ENCODE results near the gene SMARCA5.
"Not testable (repeated sequence)": the region's sequence is repeated elsewhere in the genome, so short reads cannot be mapped to it uniquely, and the experiment has no call there.

SMARCA5 gene, protein sequence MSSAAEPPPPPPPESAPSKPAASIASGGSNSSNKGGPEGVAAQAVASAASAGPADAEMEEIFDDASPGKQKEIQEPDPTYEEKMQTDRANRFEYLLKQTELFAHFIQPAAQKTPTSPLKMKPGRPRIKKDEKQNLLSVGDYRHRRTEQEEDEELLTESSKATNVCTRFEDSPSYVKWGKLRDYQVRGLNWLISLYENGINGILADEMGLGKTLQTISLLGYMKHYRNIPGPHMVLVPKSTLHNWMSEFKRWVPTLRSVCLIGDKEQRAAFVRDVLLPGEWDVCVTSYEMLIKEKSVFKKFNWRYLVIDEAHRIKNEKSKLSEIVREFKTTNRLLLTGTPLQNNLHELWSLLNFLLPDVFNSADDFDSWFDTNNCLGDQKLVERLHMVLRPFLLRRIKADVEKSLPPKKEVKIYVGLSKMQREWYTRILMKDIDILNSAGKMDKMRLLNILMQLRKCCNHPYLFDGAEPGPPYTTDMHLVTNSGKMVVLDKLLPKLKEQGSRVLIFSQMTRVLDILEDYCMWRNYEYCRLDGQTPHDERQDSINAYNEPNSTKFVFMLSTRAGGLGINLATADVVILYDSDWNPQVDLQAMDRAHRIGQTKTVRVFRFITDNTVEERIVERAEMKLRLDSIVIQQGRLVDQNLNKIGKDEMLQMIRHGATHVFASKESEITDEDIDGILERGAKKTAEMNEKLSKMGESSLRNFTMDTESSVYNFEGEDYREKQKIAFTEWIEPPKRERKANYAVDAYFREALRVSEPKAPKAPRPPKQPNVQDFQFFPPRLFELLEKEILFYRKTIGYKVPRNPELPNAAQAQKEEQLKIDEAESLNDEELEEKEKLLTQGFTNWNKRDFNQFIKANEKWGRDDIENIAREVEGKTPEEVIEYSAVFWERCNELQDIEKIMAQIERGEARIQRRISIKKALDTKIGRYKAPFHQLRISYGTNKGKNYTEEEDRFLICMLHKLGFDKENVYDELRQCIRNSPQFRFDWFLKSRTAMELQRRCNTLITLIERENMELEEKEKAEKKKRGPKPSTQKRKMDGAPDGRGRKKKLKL

DNA sequence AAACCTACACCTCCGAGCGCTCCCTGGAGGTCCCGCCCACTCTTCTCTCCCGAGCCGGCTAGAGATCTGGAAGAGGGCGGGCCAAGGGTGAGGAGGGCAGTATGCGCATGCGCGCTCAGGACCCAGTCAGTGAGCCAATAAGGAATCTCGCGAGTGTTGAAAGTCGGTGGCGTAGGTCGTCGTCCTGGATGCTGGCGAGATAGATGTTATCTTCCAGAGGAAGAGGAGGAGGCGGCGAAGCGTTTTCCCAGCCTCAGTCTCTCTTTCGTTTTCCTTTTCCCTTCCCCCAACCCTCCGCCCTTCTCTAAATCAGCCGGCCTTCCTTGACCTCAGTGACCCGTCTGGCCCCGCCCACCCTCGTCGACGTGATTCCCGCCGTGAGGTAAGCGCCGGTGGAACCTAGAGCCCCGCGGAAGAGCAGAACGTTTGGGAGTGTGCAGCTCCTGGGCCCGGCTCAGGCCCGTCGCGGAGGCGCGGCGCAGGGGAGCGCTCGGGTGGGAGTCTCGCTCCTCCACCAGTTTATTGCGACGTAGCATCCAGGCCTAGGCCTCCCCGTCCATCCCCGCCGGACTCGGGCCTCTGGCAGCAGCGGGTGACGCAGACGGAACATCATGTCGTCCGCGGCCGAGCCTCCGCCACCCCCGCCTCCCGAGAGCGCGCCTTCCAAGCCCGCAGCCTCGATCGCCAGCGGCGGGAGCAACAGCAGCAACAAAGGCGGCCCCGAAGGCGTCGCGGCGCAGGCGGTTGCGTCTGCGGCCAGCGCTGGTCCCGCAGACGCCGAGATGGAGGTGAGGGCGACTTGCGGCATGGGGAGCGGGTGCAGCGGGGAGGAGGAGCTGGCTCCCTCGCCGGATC lies at the start of gene SMARCA5:
SMARCA5 (plus strand) TSS at position 389 of the 855 bp plus-strand sequence; CDS start at position 612, 223 bp downstream.
- peak; percentile 86 for DNase-seq (ENCODE audit: low read depth, low spot score)

DNA sequence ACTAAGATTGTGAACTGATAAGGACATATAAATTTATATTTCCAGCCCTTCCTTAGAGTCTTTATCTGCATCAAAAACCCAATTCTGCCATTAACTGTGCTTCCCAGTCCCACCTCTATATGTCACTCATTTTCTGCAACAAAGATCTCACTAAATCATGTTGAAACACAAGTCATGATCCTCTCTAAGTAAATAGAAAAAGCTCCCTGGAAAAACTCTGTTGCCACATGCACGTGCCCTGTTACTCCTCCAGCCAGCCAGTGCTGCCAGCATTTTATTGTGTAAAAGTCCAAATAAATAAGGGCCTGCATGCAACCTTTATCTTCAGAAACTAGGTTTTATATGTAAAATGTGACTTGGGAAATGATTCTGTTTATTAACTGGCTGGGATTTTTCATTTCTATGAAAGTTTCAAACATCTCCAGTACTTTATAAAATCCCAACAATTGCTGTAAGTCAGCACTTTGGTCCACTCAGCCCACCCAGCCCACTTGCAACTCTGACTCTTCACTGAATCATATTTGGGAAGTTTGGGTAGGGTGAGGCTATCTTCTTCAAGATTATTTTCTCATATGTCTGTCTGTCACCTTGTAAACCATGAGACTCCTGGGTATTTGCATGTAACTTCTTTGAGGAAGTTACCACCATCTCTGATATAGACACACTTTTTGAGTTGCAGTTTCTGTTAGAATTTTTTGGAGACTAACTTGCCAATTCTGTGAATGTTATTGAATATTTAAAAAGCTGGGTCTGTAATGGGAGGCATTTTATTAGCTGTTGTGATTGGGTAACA lies 40.0 kb upstream of the SMARCA5 start:
- DNase-seq (ENCODE audit: low read depth, low spot score) = no peak

DNA sequence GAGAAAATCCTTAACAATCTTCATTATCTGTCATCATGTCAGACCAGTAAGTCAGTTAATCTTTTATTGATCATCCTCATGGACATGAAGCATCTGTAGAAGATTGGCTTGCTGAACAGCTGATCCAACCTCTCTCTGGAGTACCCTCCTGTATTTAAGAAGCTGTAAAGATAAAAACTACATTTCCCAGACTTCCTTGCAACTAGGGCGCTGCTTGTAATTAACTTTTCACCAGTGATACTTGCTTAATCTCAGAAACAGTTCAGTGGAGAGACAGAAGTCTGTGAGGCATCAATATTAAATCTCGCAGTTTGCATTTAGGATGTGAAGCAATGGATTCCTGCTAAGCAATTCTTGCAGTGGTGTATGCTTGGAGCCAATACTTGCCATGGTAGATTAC lies 36.0 kb upstream of the SMARCA5 start:
- no peak for DNase-seq (ENCODE audit: low read depth, low spot score)

DNA sequence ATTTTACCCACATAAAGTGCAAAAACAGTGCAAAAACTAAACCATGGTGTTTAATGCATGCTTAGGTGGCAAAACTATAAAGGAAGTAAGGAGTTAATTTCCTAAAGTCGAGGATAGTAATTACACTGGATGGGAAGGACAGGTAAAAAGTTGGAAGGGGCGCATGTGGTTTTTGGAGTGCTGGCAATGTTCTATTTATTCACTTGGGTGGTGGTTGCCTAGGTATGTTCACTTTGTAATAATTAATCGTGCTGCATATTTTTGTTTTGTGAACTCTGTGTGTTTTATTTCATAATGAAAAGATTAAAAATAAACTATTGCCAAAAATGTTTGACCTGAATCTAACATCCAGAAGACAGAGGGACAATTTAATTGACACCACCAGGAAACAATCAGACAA lies 32.1 kb upstream of the SMARCA5 start:
- DNase-seq (ENCODE audit: low read depth, low spot score) = no peak

DNA sequence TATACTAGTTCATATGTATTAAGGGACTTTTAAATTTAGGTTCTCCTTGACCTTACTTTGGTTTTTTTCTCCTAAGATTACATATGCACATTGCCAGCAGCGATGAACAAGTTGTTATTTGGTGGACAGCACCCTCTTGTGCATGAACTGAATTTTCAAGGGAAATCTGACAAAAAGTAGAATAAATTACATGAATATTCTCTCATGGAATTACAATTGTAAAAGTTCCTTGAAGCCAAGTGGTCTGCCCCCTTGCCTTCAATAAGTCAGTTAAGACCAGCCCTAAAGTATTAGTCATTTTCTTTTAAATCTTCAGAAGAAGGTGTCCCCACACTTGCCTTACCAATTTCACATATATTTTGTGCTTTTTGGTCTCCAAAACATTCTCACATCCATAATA lies 30.7 kb upstream of the SMARCA5 start:
- DNase-seq (ENCODE audit: low read depth, low spot score) = no peak

DNA sequence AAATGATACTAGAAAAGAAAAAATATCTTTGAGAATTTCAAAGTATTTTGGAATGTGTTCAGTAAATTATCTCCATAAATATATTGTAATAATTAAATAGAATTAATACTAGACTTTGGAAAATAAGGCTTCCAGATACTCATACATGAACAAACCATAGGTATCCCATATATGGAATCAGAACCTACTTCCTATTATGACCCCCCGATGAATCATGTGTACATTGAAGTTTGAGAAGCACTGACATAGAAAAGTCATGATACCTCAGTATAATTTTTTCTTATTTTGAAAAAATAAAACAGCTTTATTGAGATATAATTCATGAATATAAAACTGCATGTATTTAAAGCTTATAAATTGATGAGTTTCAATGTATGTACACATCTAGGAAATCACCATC lies 27.2 kb upstream of the SMARCA5 start:
- no peak for DNase-seq (ENCODE audit: low read depth, low spot score)

DNA sequence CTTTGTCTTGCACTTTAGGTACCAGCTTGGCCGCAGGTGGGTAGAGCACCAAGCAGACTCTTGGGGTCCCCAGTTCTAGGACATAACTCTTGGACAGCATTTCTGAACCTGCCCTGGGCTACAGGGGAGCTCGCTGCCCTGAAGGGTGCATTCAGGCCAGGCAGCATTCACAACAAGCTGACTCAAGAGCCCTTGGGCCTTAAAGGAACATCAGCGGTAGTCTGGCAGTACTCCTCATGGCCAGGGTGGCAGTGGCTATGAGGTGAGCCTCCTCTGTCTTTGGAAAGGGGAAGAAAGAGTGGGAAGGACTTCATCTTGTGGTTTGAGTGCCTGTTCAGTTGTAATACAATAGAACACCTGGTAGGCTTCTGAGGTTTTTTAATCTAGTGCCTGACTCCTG lies 24.8 kb upstream of the SMARCA5 start:
- no peak for DNase-seq (ENCODE audit: low read depth, low spot score)

DNA sequence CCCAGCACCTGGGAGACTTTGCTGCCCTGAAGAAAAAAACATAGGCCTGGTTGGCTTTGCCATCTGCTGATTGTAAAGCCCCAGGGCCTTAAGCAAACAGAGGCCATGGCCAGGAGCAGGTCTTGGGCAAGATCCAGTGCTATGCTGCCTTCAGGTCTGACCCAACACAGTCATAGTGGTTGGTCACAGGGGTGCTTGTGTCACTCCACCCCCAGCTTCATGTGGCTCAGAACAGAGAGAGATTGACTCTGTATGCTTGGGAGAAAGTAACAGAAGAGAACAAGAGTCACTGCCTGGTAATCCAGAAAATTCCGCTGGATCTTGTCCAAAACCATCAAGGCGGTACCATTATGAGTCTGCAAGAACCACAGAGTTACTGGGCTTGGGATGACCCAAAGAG lies 24.4 kb upstream of the SMARCA5 start:
- DNase-seq (ENCODE audit: low read depth, low spot score) = no peak

DNA sequence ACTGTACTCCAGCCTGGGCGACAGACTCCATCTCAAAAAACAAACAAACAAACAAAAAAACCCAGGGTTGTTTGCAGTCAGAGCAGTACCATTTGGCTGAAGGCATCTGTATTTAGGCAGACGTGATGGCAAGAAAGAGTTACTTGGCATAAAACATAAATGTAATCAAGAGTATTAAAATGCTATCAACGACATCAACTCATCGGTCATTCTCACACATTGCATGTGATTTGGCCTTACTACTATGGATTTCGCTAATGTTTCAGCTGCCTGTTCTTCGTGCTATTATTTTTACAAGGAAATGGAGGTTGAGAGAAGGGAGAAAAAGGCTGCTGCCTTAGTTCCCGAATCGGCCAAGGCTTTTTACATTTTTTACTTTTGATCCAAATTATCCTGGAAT lies 15.5 kb upstream of the SMARCA5 start:
- no peak for DNase-seq (ENCODE audit: low read depth, low spot score)

DNA sequence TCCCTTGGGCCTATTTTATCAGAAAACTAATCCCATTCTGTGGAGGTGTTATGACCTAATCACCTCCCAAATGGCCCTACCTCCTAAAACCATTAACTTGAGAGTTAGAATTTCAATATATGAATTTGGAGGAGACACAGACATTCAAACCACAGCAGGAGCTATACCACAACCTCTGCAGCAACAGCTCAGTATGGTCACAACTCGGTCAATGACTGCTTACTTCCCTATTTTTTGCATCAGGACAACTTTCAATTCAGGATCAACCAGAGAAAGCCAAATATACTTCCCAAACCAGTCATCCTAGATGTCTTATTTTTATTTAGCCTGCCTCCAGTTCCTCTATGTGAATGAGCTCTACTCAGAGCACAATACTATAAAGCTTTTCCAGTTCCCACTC lies 11.3 kb upstream of the SMARCA5 start:
- DNase-seq (ENCODE audit: low read depth, low spot score) = no peak

DNA sequence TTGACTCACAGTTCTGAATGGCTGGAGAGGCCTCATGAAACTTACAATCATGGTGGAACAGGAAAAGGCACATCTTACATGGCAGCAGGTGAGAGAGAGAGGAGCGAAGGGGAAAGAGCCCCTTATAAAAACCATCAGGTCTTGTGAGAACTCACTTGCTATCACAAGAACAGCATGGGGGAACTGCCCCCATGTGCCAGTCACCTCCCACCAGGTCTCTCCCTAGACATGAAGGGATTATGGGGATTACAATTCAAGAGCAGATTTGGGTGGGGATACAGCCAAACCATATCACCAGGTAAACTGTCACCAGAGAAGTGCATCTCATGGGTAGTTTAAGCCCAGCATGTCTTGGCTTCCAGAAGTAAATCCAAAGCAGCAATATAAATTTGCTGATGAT lies 7.5 kb upstream of the SMARCA5 start:
- no peak for DNase-seq (ENCODE audit: low read depth, low spot score)

DNA sequence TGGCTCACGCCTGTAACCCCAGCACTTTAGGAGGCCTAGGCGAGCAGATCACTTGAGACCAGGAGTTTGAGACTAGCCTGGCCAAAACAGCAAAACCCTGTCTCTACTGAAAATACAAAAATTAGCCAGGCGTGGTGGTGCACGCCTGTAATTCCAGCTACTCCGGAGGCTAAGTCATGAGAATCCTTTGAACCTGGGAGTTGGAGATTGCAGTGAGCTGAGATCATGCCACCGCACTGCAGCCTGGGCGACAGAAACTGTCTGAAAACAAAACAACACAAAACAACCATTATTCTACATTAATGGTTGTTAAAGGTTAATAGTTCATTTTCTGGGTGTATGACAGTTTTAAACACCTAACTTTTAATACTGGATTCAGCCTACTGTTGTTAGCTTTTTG lies 1.6 kb upstream of the SMARCA5 start:
- no peak for DNase-seq (ENCODE audit: low read depth, low spot score)

DNA sequence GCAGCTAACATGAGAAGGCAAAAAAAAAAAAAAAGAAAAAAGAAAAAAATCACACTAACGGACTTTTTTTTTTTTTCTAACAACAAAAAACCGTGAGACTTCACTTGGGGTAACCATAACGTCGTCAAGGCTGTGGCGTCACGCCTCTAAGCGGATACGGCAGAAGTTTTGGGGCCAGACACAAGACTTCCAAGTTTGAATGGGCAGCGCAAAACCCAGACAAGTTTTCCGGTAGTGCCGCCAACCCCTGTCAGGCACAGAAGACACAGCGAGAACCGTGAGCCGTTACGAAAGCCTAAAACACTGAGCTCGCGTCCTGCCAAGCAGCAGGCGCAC lies 556 bp upstream of the SMARCA5 start:
- DNase-seq (ENCODE audit: low read depth, low spot score) = no peak

DNA sequence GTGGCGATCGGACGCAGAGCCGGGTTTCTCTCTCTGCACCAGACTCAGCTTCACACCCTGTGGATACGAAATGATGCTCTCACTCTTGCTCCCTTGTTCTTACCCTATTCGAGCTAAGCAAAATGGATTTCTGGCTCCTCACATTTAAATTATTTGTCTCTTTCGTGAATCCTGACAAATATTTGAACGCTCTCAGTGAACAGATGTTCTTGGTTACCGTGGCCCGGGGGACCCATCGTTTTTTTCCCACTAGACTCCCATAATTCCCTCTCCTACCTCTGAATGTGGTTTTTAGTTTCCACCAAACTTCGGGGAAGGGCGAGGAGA lies 630 bp downstream of the SMARCA5 start:
- DNase-seq (ENCODE audit: low read depth, low spot score) = no peak

DNA sequence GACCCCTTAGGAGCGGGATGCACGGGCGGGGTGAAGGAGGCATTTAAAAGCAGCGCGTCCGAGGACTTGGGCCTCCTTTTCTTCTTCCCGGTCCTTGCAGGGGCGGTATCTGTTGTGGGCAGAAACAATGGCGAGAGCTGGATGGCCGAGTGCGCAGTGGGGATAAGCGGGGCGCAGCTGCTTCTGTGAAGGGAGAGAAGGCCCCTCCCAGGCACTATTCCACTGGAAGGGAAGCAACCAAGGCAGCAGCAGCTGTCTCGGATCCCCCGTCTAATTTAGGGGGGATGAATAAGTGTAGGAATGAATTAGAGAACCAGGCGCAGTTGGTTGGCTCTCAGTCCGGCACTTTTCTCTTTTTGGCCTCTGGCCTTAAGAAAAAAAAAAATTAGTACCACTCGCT lies 995 bp downstream of the SMARCA5 start:
- DNase-seq (ENCODE audit: low read depth, low spot score) = no peak

DNA sequence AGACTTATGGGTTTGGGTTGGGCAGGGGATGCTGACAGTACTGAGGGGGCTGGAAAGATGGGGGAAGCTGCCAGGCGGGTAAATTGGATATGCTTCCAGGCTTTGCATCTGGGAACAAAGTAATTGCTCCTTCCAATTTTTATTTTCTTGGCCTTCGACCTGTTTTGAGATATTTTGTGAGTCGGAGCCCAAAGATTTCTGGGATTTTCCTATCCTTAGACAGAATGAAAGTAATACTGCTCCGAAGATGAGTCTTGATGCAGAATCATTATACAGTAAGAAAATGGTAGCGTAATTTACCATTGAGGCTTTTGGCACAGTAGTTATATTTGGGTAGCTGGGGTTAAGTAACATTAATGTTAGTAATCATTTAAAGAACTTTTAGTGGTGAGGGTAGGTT lies 1.4 kb downstream of the SMARCA5 start:
- no peak for DNase-seq (ENCODE audit: low read depth, low spot score)

DNA sequence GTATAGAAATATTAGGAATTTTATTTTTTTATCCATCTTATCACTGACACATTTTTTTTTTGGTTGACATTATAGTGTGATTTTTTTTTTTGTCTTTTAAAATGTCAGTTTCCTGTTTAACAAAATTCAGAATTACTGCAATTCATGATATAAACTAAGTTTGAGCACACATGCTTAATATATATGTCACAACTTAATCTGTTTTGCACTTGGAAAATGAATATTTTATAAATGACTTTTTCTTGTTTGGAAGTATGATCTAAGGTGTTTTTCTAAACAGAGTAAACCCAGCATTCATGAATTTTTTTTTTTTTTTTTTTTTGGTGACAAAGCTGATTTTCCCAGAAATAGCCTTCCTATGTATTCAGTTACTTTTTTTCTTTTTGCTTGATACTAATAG lies 2.4 kb downstream of the SMARCA5 start:
- DNase-seq (ENCODE audit: low read depth, low spot score) = no peak

DNA sequence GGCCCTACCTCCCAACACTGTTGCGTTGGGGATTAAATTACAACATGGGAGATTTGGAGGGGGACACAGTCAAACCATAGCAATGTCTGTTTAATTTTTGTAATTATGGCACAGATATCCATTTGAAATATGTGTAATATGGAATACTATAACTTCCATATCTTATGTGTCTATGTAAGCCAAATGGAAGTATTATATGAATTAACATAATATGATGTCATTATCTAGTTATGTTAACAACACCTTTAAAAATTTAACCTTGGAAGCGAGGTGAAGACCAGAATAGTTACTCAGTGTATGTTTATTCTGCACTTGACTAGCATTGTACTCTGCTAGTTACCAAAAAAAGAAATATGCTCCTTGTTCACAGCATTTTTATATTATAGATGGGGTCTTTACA lies 4.3 kb downstream of the SMARCA5 start:
- DNase-seq (ENCODE audit: low read depth, low spot score) = no peak

DNA sequence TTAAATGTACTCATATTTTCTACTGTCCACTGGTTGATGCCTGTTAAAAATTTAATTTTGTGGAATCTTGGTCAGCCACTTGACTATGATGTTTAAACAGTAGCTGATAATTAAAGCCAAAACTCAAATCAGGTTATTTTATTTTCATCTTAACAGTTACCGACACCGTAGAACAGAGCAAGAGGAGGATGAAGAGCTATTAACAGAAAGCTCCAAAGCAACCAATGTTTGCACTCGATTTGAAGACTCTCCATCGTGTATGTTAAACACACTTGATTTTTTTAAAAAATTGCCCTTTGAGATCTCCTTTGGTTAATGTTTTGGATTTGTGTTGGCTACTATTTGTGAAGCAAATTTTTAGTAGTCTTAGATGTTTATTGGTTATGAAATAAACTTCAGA lies 10.7 kb downstream of the SMARCA5 start:
- DNase-seq (ENCODE audit: low read depth, low spot score) = no peak

DNA sequence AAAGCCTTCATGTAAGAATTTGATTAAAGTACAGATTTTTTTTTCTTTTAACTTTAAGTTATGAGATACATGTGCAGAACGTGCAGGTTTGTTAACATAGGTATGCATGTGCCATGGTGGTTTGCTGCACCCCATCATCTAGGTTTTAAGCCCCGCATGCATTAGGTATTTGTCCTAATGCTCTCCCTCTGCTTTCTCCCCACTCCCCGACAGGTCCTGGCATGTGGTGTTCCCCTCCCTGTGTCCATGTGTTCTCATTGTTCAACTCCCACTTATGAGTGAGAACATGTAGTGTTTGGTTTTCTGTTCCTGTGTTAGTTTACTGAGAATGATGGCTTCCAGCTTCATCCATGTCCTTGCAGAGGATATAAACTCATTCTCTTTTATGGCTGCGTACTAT lies 14.5 kb downstream of the SMARCA5 start:
- DNase-seq (ENCODE audit: low read depth, low spot score) = not testable (repeated sequence)

DNA sequence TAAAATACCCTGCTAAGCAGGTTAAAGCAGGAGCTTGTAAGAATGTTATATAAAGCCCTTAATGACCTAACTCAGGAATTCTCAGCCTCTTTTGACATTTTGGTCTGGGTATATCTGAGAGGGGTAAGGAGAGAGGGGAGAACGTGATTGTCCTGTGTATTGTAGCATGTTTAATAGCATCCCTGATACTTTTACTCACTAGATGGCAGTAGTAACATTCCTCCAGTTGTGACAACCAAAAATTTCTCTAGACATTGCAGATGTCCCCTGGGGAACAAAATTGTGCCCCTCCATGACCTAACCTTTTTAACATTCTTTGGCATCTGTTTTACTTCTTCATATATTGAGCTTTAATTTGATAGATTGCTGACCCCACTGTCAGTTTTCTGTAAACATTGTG lies 17.9 kb downstream of the SMARCA5 start:
- no peak for DNase-seq (ENCODE audit: low read depth, low spot score)
